ENCODE measurements around the gene DUSP1. TPM values are rescaled to one million over a fixed set of nuclear protein-coding genes. Genes with fewer than 3 reads are reported as not detected.

The DUSP1 gene
- total and polyA plus RNA-seq, 9 of the 15 experiments (the other 6 are each of a cell fraction or from before 2014, with no cell fraction given), result 2.1 to 14.2 (median 8.5) TPM

- no peak for TF ChIP-seq ZNF398 (CRISPR knock-in tag; IDR thresholded peaks at IDR 0.05)
- no peak for TF ChIP-seq ZNF586 (CRISPR knock-in tag; conservative IDR thresholded peaks at IDR 0.05)
- no peak for TF ChIP-seq ZFP30 (CRISPR knock-in tag; IDR thresholded peaks at IDR 0.05; ENCODE audit: borderline replicate concordance)
- TF ChIP-seq SMARCA5 (IDR thresholded peaks at IDR 0.05), result no peak
- TF ChIP-seq ZNF395 (CRISPR knock-in tag; IDR thresholded peaks at IDR 0.05), result no peak
- no peak for TF ChIP-seq KDM5B (IDR thresholded peaks at IDR 0.05; ENCODE audit: insufficient replicate concordance, low read depth, low read length)
- TF ChIP-seq SRF (CRISPR knock-in tag; IDR thresholded peaks at IDR 0.05), result no peak
- no peak for TF ChIP-seq ZNF12 (CRISPR knock-in tag; IDR thresholded peaks at IDR 0.05)
These were observed 25.3 kb upstream of the DUSP1 start (continued) for GRCh38 chr5:172796306-172796705.
